GM12878 (cell line): ENCODE data around the gene UBB. TPM values are rescaled to one million over a fixed set of nuclear protein-coding genes. Genes with fewer than 3 reads are reported as not detected.

ENCODE experiments used
- BCL11A ChIP-seq: IDR thresholded peaks from 2 replicates; pipeline ENCODE4 v1.6.1; 2011; ENCODE audit warnings: low read depth, low read length
- BHLHE40 ChIP-seq, 2 experiments: fragments of 450-650 bp in 1 of 2; IDR thresholded peaks; 2 replicates each; pipeline ENCODE4 v1.6.1; 2011 to 2017; ENCODE audit warnings: low read depth in 2 of 2, borderline replicate concordance in 1 of 2, improper control_type of control experiment in 1 of 2, low read length in 1 of 2, mild to moderate bottlenecking in 1 of 2
- E2F8 ChIP-seq: fragments of 450-650 bp; IDR thresholded peaks from 2 replicates; pipeline ENCODE4 v1.6.1; 2018; ENCODE audit warnings: mild to moderate bottlenecking, low read depth, moderate library complexity; ENCODE audit not compliant: partially characterized antibody
- HCFC1 ChIP-seq: fragments of 150-350 bp; IDR thresholded peaks from 2 replicates; pipeline ENCODE4 v1.6.1; 2014; ENCODE audit warnings: low read length
- MEF2B ChIP-seq: fragments of 450-650 bp; IDR thresholded peaks from 2 replicates; pipeline ENCODE4 v1.6.1; 2018; ENCODE audit warnings: mild to moderate bottlenecking, moderate library complexity; ENCODE audit not compliant: partially characterized antibody, poor library complexity, severe bottlenecking
- NKRF ChIP-seq: fragments of 450-650 bp; conservative IDR thresholded peaks from 2 replicates; pipeline ENCODE4 v1.6.1; 2017; ENCODE audit warnings: mild to moderate bottlenecking, moderate library complexity
- SIN3A ChIP-seq: IDR thresholded peaks from 2 replicates; pipeline ENCODE4 v1.6.1; 2012; ENCODE audit warnings: low read depth, low read length, improper control_type of control experiment
- SMAD5 ChIP-seq: IDR thresholded peaks from 2 replicates; pipeline ENCODE4 v1.6.1; 2016; ENCODE audit warnings: antibody characterized with exemption, low read depth
- SMC3 ChIP-seq: IDR thresholded peaks from 2 replicates; pipeline ENCODE4 v1.6.1; 2011; ENCODE audit warnings: low read length, improper control_type of control experiment, borderline replicate concordance
- YBX1 ChIP-seq: fragments of 450-650 bp; IDR thresholded peaks from 2 replicates; pipeline ENCODE4 v1.6.1; 2016; ENCODE audit warnings: antibody characterized with exemption
- ZBTB40 ChIP-seq: fragments of 450-650 bp; IDR thresholded peaks from 2 replicates; pipeline ENCODE4 v1.6.1; 2016; ENCODE audit warnings: mild to moderate bottlenecking, moderate library complexity, borderline replicate concordance
- polyA plus RNA-seq, 11 experiments: library from polyadenylated mRNA; depleted of rRNA in 4 of 11; unstranded in 6 of 11; stranded (reverse) in 5 of 11; fragments of >200 nt; fragmentation: Nextera tagmentation in 4 of 11; fragmentation: Illumina TruSeq in 1 of 11; extraction: Ambion mirVana in 4 of 11; extraction: Trizol in 1 of 11; gene quantifications; 1 replicate in 1 of 11; 2 replicates in 10 of 11; pipeline versions ENCODE4 v1.2.1 to v1.2.3, GENCODE V29; 2011 to 2016; ENCODE audit warnings: inconsistent platforms in 2 of 11, missing spikeins in 2 of 11, low read depth in 1 of 11
- total RNA-seq, 4 experiments: library from RNA; depleted of rRNA in 3 of 4; stranded (reverse); fragments of >200 nt in 3 of 4; fragmentation: Illumina TruSeq in 1 of 4; extraction: Trizol in 1 of 4; gene quantifications; 2 replicates each; pipeline versions ENCODE4 v1.2.1 to v1.2.3, GENCODE V29; 2013 to 2021
- TF ChIP-seq, protein P1 (sequence below): fragments of 450-650 bp; IDR thresholded peaks from 2 replicates; pipeline ENCODE4 v1.6.1; 2016; ENCODE audit warnings: mild to moderate bottlenecking
- TF ChIP-seq, protein P2 (sequence below), 3 experiments: IDR thresholded peaks in 2 of 3; conservative IDR thresholded peaks in 1 of 3; 2 replicates each; pipeline ENCODE4 v1.5.1; 2011; ENCODE audit warnings: low read depth in 3 of 3, low read length in 3 of 3, mild to moderate bottlenecking in 3 of 3, control low read depth in 2 of 3, moderate library complexity in 2 of 3, inconsistent platforms in 1 of 3, mixed read lengths in 1 of 3; ENCODE audit not compliant: control insufficient read depth in 2 of 3, insufficient read depth in 1 of 3; ENCODE audit errors: extremely low read depth in 1 of 3

Gene UBB
- total and polyA plus RNA-seq, 10 of the 15 experiments (the other 5 are each of a cell fraction or from before 2014, with no cell fraction given), result 1,133 to 4,246 (median 2,099) TPM

GRCh38 chr17:16380640-16381495 lies at the start of gene UBB (continued):
- TF ChIP-seq ZBTB40, result peak; percentile 69; the same call in 1 of the 2 replicates
- peak; percentile 56; the same call in 1 of the 2 replicates for TF ChIP-seq HCFC1
- peak; percentile 45; the same call in 1 of the 2 replicates for TF ChIP-seq BCL11A
- TF ChIP-seq SMC3, result 0 out of 2 replicates have a peak, but pooled peaks have one; percentile 9
- TF ChIP-seq, protein P1, sequence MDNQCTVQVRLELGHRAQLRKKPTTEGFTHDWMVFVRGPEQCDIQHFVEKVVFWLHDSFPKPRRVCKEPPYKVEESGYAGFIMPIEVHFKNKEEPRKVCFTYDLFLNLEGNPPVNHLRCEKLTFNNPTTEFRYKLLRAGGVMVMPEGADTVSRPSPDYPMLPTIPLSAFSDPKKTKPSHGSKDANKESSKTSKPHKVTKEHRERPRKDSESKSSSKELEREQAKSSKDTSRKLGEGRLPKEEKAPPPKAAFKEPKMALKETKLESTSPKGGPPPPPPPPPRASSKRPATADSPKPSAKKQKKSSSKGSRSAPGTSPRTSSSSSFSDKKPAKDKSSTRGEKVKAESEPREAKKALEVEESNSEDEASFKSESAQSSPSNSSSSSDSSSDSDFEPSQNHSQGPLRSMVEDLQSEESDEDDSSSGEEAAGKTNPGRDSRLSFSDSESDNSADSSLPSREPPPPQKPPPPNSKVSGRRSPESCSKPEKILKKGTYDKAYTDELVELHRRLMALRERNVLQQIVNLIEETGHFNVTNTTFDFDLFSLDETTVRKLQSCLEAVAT, result peak; percentile 95
- TF ChIP-seq, protein P2, sequence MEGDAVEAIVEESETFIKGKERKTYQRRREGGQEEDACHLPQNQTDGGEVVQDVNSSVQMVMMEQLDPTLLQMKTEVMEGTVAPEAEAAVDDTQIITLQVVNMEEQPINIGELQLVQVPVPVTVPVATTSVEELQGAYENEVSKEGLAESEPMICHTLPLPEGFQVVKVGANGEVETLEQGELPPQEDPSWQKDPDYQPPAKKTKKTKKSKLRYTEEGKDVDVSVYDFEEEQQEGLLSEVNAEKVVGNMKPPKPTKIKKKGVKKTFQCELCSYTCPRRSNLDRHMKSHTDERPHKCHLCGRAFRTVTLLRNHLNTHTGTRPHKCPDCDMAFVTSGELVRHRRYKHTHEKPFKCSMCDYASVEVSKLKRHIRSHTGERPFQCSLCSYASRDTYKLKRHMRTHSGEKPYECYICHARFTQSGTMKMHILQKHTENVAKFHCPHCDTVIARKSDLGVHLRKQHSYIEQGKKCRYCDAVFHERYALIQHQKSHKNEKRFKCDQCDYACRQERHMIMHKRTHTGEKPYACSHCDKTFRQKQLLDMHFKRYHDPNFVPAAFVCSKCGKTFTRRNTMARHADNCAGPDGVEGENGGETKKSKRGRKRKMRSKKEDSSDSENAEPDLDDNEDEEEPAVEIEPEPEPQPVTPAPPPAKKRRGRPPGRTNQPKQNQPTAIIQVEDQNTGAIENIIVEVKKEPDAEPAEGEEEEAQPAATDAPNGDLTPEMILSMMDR (IDR thresholded peaks at IDR 0.05 in 2 of 3, conservative IDR thresholded peaks at IDR 0.05 in 1 of 3; ENCODE audit: control insufficient read depth in 2 of 3, extremely low read depth in 1 of 3, insufficient read depth in 1 of 3, low read depth in 3 of 3, low read length in 3 of 3), result peak in 2 of 3 experiments; percentile 20 to 24; a peak in 2 of 6 replicates
- TF ChIP-seq MEF2B, result peak; percentile 75
- TF ChIP-seq NKRF, result peak; percentile 30
- peak; percentile 99 for TF ChIP-seq SMAD5
- peak; percentile 62 for TF ChIP-seq SIN3A
- peak; percentile 88 for TF ChIP-seq E2F8
- no peak for TF ChIP-seq YBX1
- peak; percentile 26 to 52; a peak in 1 of 4 replicates for TF ChIP-seq BHLHE40 (IDR thresholded peaks at IDR 0.05; ENCODE audit: borderline replicate concordance in 1 of 2, low read depth in 2 of 2, low read length in 1 of 2)
